HG02759 (cell line): ENCODE measurements around the gene SHC1.

Source experiments
- ATAC-seq: cut with Tn5 transposase; IDR thresholded peaks from one replicate; pipeline ENCODE4 v1.9.1; 2021; ENCODE audit warnings: mild to moderate bottlenecking, moderate library complexity; ENCODE audit not compliant: unreplicated experiment

The SHC1 gene, protein sequence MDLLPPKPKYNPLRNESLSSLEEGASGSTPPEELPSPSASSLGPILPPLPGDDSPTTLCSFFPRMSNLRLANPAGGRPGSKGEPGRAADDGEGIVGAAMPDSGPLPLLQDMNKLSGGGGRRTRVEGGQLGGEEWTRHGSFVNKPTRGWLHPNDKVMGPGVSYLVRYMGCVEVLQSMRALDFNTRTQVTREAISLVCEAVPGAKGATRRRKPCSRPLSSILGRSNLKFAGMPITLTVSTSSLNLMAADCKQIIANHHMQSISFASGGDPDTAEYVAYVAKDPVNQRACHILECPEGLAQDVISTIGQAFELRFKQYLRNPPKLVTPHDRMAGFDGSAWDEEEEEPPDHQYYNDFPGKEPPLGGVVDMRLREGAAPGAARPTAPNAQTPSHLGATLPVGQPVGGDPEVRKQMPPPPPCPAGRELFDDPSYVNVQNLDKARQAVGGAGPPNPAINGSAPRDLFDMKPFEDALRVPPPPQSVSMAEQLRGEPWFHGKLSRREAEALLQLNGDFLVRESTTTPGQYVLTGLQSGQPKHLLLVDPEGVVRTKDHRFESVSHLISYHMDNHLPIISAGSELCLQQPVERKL

DNA sequence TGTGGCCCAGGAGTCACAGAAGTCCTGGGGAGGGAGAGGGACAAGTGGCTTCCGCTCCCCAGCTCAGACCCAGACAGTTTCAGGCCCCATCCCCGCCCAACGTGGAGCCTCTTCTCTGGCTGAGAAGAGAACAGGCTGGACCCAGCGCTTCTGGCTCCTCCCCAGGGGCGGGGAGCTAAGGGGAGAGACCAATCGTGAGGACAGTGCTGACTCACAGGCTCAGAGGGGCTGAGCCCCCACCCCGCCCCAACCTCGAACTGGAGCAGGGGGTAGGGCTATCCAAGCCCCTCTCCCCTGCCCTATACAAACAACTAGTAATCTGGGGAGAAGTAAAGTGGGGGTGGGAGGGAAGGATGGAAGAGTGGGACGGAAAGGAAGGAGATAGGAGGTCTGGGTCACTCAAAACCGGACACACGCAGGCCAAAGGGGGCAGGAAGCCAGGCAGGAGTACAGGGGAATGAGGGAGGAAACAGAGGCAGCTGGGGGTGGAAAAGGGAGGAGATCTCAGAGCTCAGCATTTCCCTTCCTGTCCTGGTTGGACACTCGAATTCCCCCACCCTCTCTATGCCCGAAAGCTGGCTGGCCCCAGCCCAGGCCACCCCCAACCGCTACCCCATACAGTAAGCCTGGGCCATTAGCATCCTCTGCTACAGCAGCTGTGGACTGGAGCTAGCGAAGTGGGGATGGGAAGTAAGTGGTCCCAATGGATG, at the start of gene SHC1:
Gene SHC1, minus strand, starts transcription at position 117 of the 710 bp plus-strand sequence. CDS start 221 bp downstream, outside the sequence.
- ATAC-seq, result peak; percentile 30

DNA sequence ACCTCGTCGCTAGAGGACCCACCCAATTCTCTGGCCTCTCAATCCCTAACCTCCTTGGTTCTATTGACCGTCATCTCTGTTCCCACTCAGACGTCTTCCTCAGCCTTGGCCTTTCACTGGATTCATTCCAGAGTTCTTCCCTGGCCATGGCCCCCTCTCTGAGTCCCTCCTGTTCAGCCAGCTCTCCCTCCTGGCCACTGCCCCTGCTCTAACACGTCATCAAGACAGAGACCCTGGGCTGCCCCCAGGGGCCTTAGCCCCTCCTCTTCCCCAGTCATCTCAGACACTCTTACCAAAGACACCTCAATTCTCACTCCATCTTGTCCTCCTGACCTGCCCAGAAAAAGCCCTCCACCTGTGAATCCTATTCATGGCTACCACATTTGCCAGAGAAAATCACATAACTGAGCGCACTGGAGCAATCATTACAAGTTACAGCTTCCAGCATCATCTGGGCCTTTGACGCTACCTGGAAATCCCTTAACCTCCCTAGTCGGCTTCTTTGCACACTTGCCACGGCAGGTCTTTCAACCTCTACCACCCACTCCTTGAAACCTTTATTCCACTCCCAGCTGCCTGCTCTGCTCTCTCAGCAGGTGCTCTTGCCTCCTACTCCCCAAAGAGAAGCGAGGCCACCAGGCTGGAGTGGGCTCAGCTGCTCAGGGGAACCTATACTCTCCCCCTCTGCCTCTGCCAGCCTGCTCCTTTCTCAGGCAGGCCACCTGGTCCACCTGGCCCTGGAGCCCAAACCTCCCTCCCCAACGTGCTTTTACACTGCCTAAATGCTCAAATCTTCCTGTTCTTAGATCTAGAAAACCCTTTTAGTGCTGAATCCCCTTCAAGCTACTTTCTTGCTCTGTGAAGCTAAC, 49.1 kb upstream of the SHC1 start:
- no peak for ATAC-seq

DNA sequence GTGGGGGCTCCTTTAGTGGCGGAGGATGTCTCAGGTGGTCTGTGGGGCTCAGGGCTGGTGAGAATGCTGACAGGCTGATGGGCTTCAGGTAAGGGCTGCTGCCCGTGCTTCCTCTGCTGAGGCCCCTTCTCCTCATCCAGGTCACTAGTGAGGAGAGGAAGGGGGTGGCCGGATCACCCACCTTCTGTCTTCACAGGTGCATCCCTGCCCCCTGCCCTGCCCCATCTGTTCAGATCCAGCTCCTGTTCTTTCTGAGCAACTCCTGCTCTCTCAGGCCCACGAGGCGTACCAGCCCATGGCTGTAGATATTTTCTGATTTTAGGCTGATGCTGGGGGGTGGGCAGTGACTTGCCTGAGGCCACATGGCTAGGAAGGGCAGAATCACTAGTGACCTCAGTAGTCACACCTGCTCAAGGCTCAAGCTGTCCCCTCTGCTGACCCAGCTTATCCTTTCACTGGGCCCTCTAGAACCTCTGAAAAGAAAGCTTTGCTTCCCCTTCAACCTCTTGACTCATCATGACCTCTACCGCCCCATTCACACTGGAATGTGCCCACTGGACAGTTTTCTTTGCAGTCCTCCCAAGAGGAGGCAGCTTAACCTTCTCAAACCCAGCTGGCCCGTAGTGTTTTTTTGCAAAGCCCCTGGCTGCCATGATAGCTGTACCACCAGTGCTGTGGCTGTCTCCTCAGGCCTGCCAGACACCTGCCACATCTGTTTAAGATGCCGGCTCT, 48.2 kb upstream of the SHC1 start:
- no peak for ATAC-seq

DNA sequence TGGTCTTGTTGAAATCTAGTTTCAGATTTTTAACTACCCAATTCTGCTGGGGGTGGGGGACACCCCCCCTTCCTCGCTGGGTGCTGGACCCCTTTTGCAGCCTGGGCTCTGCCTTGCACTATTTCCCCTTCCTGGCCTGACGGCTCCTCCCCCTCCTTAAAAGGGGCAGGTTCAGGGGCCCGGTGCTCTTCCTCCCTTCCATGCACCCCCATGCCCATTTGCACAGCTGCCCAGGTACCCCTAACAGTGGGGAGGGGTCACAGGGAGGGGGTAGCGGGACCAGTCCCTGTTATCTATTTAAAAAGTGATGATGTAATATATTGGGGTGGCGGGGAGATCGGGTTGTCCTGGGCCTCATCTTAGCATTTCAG, 47.4 kb upstream of the SHC1 start:
- peak; percentile 16 for ATAC-seq

DNA sequence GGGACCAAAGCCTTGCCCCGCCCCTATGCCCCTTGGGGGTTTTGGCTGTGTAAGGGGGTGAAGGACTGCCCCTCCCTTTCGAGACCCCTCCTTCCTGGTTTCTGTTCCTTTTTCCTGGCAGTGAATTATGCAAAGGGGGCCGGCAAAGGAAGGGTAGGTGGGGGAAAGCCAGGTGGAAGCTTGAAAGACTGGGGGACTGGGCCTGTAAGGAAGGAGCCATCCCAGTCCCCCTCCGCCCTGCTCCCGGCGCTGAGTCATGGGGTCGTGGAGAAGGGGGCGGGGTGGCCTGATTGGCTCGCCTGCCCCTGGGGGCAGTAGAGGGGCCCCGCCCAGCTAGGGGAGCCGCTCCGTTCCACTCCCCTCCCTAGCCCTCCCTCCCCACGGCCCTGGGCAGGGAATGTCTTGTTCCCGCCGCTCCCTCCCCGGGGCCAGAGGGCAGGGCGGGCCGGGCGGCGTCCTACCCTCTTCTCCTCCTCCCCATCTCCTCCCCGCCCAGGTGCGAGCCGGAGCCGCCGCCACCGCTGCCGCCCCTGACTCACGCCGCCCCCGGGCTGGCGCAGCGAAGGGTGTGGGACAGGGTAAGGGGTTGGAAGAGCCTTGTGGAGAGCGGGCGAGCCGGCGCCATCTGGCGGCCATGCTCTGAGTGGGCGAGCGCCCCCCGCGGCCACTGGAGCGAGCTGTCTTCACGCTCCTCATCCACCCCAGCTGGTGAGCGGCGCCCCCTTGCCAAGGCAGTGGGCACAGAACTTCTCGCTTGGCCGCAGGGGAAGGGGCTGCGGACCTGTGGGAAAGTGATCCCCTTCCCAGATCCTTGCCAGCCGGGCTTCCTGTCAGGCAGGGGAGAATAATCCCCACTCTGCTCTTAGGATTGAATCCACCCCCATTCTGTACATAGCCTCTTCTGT, 46.7 kb upstream of the SHC1 start:
- ATAC-seq, result peak; percentile 80

DNA sequence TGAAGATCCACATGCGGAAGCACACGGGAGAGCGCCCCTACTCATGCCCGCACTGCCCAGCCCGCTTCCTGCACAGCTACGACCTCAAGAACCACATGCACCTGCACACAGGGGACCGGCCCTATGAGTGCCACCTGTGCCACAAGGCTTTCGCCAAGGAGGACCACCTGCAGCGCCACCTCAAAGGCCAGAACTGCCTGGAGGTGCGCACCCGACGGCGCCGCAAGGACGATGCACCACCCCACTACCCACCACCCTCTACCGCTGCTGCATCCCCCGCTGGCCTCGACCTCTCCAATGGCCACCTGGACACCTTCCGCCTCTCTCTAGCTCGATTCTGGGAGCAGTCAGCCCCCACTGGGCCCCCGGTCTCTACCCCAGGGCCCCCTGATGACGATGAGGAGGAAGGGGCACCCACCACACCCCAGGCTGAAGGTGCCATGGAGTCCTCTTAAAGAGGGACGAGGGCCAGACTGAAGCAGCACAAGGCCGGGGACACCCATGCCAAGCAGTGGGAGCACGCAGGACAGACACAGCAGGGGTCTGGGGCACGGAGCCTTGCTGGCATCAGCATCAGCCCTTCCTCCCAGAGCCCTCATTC, 45.8 kb upstream of the SHC1 start:
- ATAC-seq, result no peak

DNA sequence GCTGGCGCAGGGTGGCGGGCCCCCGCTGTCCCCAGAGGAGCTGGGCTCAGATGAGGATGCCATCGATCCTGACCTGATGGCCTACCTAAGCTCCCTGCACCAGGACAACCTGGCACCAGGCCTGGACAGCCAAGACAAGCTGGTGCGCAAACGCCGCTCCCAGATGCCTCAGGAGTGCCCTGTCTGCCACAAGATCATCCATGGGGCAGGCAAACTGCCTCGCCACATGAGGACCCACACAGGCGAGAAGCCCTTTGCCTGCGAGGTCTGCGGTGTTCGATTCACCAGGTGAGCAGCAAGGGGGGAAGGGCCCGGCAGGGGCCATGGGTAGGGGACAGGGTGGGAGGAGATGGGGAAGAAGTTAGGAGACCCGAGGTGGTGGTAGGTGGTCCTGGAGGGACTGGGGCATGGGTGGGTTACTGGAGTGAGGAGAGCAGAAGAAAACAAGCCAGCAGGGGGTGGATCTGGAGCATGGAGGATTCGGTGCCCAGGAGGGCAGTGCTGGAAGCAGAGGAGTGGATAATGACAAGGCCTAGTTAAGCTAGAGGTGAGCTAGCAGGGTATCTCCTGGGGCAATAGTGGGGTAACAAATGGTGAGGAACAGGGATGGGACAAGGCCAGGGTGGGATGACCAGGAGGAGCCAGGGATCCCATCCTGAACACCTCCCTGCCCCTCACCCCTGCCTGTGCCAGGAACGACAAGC, 45.1 kb upstream of the SHC1 start:
- no peak for ATAC-seq

DNA sequence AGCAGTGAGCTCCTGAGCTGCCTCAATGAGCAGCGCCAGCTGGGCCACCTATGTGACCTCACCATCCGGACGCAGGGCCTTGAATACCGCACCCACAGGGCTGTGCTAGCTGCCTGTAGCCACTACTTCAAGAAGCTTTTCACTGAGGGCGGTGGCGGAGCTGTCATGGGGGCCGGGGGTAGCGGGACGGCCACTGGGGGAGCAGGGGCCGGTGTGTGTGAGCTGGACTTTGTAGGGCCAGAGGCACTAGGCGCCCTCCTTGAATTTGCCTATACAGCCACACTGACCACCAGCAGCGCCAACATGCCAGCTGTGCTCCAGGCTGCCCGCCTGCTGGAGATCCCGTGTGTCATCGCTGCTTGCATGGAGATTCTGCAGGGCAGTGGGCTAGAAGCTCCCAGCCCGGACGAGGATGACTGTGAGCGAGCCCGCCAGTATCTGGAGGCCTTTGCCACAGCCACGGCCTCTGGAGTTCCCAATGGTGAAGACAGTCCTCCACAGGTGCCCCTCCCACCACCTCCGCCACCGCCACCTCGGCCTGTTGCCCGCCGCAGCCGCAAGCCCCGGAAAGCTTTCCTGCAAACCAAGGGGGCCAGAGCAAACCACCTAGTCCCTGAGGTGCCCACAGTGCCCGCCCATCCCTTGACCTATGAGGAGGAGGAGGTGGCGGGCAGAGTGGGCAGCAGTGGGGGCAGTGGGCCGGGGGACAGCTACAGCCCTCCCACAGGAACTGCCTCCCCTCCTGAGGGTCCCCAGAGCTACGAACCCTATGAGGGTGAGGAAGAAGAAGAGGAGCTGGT, 44.4 kb upstream of the SHC1 start:
- no peak for ATAC-seq

DNA sequence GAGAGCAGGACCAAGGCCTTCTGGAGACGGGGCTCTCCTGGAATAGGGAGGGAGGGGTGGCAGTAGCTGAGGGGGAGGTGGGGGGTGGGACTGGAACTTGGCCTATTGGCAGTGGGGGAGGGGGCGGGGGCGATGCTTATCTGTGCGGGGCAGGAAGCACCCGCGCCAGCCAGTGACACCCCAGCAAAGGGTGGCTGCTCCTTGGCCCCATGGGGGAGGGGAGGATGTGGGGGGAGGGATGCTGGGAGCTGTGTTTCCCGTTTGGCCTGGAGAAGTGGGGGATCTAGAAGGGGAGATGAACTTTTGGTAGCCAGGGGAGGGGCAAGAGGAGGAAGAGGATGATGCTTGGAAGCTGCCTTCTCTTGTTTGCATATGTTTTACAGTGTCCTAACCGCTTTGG, 43.1 kb upstream of the SHC1 start:
- ATAC-seq, result no peak

DNA sequence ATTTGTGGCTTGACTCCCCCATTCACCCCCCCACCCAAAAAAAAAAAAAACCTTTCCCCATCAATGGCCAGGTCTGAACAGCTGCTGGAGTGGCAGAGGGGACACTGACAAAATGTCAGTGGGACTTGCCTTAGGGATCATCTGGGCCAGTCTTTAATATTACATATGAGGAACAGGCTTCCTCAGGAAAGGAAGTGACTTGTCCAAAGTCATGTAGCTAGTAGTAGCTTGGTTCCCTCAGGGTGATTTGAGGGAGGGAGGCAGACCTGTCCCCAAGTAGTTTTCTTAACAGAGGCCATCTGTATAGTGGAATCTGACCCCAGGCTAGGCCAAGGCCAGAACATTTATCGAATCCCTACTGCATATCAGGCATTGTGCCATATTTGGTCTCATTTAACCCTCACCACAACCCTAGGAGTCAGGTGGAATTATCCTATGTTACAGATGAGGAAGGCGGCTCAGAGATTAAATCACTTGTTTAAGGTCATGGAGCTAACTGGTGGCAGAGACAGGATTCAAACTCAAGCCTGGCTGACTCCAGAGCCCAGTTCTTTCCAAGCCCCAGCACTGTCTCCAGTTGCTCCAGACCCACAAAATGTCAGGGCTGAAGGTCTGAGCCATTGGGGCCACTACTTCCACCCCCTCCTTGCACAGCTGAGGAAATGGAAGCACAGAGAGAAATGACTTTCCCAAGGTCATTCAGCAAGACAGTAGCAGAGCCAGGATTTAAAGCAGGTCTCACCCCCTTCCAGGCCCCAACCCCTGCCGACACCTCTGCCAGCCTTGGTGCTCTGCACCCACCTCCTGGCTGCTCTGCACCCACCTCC, 42.4 kb upstream of the SHC1 start:
- ATAC-seq, result no peak

DNA sequence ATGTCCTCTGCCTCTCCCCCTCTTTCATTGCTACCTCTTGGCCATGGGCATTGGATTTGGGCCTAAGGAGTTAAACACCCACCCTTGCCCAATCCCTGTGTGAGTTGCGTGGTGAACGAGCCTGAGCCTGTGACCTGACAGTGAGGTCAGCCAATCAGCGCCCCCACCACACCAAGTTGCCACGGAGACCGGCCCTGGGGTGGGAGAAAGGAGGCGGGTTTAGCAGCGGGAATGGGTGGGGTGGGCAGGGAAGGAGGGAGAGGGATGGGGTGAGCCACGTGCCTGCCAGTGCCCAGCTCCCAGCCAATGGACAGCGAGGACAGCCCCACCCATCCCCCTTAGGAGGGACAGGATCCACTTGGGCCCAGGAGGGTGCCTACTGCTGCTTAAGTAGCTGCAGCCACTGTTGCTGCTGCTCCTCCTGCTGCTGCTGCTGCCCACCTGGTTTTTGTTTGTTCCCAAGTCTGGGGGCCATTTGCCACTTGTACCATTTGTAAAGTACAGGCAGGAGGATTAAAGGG, 41.5 kb upstream of the SHC1 start:
- ATAC-seq, result no peak

DNA sequence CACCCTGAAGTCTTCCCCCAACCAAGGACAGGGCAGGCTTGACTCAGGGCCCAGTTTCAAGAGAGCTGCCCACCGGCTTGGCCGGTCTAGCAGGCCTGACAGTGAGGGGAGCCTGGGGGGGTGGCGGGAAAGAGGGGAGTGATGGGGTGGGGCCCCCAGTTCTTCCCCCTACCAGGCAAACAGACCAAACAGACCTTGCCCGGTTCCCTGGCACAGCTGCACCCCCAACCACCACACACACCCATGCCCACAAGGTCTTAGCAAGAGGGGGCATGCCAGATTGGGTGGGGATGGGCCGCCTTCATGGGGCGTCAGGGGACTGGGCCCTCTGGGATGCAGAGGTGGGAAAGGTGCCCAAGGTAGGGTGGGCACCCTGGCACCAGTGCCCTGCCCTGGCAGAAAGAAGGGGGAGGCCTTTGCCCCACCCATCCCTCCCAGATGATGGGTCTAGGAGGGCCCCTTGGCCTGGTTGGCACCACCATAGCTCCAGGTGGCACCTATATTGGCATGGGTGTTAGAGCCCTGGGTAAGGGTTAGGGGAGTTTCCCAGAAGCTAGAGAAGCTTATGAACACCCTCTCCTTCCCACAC, 41.0 kb upstream of the SHC1 start:
- ATAC-seq, result no peak

DNA sequence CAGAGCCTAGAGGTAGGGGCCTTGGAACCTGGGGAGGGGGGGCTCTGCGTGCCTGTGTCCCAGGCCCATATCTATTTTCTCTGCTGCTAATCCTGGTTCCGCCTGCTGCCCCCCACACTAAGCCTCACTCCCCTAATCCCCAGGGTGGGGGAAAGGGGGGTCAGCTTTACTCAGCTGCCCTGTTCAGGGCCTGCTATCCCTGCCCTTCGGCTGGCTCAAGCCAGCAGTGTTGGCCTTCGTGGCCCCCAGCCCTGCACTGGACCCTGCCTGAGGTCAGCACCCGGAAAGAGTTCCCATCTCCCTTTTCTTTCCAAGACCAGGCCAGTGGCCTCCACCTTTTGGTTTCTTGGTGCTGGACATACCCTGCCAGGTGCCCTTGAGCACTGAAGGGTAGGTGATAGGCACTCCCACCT, 40.5 kb upstream of the SHC1 start:
- no peak for ATAC-seq

DNA sequence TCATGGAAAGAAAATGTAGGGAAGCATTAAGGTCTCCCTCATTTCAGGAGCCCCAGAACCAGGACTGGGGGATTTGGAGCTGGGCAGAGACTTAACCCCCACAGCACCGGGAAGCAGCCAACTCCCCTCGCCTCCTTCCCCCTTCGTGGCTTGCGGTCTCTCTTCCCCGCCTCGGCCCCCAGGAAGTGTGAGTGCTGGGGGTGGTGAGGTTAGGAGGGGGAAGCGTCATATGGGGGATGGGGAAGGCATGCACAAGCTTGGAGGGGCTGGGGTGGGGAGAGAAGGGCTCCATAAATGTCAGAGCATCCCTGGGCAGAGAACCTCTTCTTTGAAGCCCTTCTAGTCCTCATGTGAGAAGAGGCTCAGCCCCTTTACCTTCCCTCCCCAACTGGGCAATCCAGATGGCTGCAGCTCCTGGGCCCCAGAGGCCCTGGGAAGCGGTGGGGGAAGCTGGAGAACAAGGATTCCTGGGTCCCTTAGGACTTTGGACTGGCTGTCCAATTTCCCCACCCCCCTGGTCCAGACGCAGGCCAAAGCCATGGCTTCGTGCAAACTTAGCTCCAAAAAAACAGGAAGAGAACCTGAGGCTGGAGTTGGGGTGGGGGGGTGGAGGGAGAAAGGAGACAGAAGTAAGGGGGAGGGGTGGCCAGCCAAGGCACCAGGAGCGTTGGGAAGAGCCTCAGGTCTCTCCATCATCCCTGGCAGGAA, 39.8 kb upstream of the SHC1 start:
- no peak for ATAC-seq

DNA sequence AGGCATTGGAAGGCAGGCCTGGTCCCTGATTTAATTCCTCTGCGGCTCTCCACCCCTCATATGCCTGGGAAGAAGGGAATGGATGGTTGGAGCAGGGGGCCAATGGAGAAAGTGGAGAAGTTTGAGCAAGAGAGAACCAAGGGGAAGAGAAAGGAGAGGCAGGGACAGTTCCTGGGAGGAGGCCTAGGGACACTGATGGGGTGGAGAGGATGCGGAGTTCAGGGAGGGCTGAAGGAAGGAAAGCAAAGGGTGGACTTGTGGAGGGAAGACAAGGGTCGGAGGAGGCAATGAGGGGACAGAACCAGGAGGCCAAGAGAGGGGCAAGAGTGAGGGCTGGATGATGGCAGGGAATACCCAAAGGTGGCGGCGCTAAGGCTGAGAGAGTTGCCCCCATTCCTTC, 39.2 kb upstream of the SHC1 start:
- ATAC-seq, result no peak
